ENCODE data around the gene TFAP2D.

DNA sequence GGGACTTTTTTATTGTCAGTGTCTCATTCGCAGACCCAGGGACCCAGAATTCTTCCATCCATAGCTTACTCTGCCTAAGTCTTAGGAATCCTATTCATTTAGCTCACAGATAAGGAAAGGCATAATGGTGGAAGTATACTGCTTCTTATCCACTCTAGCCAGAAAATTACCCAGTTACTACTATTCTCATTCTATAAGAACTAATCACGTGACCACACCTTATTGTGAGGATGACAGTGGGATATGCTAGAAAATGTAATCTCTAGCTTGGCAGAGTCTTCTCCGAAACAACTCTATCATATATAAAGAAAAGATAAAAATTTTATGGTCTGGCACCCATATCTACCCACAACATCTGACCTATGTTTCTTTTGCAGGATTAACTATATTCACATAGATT is 21.2 kb downstream of the TFAP2D start:
- TF ChIP-seq CTCF (IDR thresholded peaks at IDR 0.05) (no peak), POLR2A (IDR thresholded peaks at IDR 0.05) (no peak), POLR2AphosphoS5 (IDR thresholded peaks at IDR 0.05) (no peak)

Measured in breast epithelium (tissue), 3 donors.